NK-92 treated with Interleukin-12 subunit alpha and Interleukin-12 subunit beta, amount 100 ng/mL, for 24 hours (cell line): ENCODE measurements around the gene RAB6D.
"Not testable (repeated sequence)": the region's sequence is repeated elsewhere in the genome, so short reads cannot be mapped to it uniquely, and the experiment has no call there.

Source experiments
- DNase-seq: peaks from one replicate; lab custom pipeline; 2025; lab: John Stamatoyannopoulos, UW

The RAB6D gene

DNA sequence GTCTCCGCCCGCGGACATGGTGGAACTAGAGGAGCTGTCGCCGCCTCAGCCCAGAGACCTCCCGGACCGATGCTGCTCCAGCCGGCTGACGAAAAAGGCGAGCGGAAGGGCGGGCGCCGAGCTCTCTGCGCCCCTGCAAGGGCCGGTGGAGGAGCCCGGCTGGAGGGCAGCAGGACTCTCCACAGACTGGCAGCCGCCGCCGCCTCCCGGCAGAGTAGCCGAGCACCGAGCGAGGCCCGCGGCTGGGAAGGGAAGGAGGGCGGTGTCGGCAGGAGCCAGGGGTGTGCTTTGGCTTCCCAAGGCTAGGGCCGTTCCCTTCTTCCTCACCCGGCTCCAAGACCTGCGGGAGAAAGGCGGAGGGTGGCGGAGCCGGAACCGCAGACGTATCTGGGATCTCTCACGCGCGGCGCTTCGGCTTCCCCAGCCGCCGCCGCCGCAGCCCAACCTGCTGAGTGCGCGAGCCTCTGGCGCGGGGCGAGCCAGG lies at the start of gene RAB6D:
RAB6D (minus strand) TSS at position 466 of the 484 bp plus-strand sequence; CDS start at position 18, 448 bp downstream.
- DNase-seq: not testable (repeated sequence)

DNA sequence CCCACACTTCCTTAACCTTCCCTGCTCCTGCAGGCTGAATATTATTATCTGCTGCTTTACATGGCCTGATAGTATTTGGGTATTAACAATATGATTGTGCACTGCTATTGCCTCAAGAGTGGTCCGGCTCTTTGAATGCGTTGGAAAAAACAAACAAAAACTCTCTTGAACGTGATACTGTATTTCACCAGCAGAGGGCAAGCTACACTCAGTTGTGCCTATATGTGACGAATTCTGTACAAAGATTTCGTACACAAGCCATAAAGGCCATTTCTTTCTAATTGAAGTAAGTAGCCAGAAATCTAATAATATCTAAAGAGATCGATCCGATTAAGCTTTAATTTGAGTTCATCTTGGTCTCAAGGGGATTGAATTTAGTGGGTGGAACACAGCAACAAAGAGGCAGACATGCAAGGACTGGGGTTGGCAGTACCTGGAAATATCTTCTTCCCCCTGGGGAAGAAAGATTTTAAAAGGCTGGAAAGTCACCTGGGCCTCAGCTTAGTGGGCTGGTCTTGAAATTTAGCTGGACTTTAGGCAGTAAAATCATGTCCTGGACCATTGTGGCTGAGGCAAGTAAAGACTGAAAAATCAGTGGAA lies 49.3 kb upstream of the RAB6D start:
- DNase-seq: no peak

DNA sequence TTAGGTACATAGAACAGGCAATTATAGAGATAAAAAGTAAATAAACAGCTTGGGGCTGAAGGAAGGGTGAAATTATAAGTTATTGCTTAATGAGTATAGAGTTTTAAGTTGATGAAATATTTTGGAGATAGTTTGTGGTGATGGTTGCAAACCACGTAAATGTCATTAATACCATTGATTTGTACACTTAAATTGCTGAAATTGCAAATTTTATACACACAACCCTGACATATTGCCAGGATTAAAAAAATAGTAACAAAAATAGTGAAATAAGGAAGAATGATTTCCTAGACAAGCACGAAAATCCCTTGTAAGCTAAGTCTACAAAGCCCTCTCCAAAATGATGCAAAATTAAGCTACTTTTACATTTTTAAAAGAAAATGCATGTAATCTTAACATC lies 46.2 kb upstream of the RAB6D start:
- DNase-seq: no peak

DNA sequence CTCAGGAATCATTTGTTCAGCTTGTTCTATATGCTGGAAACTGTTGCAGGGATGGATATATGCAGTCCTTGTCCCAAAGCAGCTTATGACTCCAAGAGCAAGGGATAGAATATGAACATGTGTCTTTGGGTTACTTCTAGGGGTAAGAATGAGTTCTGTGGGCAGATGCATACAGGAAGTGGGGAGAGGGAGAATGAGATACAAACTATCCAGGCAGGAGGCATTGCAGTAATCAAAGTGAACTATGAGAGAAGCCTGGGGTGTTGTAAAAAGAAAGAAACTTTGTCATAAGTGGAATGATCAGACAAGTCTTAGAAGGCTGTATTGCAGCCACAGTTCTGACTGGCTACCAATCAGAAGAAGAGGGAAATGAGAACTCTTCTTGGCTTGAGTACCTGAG lies 44.8 kb upstream of the RAB6D start:
- no peak for DNase-seq

DNA sequence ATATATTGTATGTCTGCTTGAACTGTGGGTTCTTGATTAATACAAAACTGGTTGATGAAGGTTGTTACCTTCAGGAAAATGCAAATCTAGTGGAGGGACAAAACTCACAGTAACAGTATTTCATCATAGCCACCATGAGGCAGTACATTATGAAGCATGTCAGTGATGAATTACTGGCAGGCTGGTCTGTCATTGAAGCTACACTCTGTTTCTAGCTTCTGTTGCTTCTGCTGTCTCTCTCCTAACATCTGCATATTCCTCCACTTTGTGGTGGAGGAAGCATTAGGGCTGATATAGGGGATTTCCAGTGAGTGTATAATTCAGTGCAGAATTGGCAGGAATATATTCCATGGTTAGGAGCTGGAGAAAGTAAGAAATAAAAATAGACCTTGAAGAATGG lies 44.2 kb upstream of the RAB6D start:
- no peak for DNase-seq

DNA sequence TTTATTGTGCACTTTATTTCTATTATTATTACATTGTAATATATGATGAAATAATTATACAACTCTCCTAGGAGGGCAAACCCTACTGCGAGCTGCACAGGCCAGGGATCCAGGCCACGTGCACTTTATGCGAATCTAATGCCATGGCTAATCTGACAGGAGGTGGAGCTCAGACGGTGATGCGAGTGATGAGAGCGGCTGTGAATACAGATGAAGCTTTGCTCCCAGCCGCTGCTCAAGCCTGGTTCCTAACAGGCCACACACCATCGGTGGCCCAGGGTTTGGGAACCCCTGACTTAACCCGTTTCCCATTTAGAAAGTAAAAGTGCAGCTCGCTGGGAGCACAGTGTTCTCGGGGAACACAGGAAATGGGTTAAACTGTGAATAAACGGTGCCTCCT lies 40.8 kb upstream of the RAB6D start:
- no peak for DNase-seq

DNA sequence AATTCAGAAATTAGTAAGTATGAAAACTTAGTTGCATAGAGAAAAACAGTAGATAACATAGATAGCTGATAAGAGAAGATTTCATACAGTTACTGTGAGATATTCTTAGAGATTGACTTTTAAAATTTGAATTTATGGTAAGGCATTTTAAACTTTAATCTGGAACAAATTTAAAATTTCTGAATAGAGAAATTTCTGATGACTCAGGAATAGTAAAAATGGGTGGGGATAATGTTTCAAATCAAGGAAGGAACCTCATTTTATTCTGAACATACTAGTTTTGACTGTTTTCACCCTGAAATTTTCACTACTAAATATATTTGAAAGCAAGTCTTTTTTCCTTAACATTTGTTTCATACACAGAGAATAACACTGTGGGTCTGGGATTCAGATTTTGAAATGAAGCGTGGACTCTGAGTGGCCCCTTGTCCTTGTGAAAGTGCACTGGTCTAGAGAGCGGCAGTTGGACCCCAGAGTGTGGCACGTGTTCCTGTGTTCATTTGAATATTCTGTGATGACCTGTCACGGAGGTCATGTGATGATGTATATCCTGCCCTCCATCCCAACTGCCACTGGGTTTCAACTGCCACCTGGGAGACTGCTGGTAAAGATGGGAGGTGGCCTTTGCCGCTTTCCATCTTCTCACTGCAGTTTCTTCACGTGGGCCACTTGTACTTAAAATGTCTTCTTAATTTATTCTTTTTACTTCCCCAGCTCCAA lies 38.5 kb upstream of the RAB6D start:
- no peak for DNase-seq

DNA sequence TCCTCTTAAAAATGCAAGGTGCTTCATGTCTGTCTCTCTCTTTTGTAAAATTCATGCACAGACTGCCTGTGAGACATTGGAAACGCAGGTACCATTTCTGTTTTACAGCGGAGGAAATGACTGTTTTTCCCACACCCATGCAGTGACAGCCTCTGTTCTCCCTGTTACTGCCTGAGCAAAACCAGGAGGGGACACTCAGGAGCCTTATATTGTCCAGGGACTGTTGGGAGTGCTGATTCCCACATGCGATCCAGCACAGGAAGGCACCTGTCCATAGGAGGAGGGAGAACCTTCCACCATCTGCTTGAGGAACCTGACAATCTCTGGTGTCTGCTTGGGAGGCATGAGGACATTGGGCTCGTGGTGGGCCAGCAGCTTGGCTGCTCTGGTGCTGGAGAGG lies 36.9 kb upstream of the RAB6D start:
- DNase-seq: no peak

DNA sequence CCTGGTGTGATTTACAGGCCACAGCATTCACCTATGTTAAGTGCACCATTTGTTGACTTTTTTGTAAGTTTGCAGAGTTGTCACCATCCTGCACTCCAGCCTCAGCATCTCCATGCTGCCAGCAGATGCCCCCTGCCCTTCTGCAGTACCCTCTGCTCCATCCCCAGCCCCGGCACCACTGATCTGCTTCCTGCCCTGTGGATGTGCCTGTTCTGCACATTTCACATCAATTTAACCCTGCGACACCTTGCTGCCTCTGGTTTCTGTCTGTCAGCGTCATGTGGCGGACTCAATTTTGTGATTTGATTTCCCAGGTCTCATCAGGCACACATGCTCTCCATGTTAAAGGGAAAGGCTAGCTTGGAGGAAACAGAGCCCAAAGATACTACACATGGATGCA lies 36.5 kb upstream of the RAB6D start:
- DNase-seq: not testable (repeated sequence)

DNA sequence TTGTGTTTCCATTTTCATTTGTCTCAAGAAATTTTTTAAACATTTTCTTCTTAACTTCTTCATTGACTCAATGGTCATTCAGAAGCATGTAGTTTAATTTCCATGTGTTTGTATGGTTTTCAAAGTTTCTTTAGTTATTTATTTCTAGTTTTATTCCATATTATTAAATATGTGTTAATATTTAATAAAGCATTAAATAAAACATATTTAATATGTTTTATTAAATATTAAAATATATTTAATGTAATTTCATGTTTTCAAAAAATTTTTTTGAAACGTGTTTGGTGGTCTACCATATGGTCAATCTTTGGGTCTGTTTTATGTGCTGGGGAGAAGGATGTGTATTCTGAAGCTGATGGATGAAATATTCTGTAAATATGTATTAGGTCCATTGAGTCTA lies 32.2 kb upstream of the RAB6D start:
- DNase-seq: not testable (repeated sequence)

DNA sequence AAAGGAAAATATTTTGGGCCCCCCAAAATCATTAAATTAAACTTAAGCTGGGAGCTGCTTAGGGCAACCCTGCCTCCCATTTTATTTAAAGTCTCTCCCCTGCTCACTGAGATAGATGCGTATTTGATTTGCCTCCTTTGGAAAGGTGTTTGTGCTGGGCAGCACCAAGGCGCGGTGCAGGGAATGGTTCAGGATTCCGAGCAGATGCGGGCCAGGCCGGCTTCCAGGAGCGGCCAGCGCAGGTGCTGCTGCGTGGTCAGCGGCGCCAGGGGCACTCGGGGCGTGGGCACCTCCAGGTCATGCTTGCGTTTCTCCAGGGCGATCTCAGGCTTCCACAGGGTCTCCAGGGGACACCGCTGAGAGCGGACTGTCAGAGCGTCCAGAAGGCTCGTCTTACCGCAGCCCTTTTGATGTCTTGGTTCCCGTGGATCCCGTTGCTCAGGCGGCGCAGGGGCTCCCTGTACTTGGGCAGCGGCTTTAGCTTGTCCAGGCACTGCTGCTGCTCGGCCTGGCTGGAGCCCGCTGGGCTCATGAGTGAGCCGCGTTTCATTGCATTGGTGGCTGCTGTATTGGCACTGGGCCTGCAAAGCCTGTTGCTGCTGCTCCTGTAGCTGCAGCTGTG lies 31.2 kb upstream of the RAB6D start:
- not testable (repeated sequence) for DNase-seq

DNA sequence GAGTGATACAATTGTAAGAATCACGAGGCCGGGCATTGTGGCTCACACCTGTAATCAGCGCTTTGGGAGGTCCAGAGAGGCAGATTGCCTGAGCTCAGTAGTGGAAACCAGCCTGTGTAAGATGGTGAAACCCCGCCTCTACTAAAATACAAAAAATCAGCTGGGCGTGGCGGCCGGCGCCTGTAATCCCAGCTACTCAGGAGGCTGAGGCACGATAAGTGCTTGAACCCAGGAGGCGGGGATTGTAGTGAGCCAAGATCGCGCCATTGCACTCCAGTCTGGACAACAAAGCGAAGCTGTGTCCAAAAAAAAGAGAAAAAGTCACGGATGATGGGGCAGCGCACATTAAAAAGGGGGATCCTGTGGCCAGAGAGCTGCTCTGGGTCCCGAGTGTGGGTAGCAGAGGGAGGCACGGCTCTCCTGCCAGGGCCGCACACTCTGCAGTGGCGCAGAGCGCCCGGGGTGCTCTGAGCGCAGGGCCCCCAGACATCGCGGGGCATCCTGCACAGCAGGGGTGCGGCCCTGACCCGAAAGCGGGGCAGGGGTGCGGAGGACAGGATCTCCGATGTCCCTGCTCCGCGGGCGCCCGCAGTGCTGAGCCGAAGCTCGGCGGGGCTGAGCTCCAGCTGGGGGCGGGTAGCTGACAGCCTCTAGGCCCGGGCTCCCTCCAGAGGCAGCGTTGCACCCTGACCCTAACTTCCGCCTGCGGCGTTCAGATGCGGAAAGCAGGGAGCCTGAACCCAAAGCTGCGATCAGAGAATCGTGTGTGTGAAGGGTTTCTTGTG lies 30.4 kb upstream of the RAB6D start:
- no peak for DNase-seq

DNA sequence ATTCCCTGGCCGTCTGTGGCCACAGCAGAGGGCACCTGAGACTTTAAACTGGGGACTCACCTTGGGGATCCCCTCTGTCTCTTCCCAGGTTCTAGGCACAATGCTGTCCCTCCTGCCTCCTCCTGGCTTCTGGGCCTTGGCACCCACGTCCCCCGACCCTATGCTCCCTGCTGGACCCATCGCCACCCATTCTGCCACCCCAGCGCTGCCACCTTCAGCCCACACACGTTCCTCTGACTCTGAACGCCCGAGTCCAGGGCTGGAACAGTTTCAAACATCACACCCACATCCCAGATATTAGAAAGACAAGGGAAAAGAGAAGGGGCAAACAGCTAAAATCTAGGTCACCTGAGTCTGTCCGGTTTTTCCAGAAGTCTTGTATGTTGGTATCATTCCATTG lies 28.0 kb upstream of the RAB6D start:
- not testable (repeated sequence) for DNase-seq

DNA sequence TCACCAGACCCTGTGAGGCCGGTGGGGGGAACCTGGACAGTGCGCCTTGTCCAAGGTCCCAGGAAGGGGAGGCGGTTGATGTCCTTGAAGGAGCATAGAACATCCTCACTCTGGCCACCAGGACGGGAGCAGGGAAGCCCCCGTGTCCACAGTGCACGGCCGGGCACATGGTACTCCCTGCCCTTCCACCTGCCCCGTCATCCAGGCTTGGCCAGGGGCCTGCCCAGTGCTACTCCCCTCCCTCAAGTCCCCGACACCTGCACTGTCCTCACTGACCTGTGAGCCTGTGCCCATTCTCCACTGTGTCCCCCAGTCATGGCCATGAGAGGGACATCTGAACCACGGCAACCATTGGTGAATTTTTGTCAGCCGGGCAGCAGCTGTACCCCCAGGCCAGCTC lies 27.5 kb upstream of the RAB6D start:
- not testable (repeated sequence) for DNase-seq

DNA sequence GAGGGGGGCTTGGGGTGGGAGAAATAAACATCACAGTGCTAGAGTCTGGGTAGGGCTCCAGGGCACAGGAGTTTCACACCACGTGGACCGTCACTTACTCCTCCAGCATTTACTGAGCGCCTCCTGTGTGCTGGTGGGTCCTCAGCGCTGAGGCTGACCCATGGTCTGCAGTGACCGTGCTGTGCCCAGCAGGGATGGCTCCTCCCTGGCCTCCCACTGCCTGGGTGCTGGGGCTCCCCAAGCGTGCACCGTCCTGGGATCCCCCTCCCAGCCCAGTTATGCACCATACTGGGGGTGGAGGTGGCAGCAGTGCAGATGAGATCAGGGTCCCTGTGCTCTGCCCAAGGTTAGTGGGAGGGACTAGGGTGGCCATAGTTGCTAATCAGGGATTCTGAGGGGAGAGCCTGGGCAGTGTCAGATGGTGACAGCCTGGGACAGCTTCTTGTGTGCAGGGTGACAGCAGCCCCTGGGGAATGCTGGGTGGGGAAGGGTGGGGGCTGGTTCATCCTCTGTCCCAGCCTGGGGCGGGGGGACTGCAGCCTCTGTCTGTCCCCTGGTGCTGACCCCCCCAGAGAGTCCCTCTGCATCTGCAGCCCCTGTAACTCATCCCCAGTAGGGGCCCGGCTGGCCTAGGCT lies 26.6 kb upstream of the RAB6D start:
- not testable (repeated sequence) for DNase-seq

DNA sequence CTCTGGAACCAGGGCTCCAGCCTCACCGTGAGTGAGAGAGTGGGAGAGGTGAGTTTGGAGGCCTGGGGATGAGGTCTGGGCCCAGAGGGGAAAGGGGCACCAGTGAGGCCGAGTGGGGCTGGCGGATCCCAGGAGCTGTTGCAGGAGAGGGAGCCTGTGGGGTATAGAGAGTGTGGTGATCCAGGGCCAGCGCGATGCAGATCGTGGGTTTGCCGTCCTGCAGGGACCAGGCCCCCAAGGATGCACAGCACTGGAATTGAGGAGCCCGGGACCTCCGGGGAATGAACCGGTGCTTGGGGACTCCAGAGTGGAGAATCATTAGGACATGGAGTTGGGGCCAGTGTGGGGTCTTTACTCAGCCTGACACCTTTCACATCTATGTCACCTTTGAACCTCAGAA lies 25.7 kb upstream of the RAB6D start:
- no peak for DNase-seq

DNA sequence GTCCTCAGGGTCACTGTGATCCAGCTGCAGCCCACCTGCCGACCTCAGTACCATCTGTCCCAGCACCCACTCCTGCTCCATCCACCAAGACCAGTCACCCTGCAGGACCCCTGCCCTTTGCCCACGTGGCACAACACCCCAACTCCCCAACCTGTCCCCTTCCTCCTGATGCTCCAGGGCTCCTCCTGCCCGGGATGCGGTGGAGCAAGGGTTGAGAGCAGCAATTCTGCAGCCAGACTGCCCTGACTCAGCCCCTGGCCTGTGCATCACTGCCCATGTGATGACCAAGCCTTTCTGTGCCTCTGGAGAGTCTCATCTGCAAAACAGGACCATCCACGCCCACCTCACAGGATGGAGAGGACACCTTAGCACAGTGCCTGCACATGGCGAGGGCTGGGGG lies 24.9 kb upstream of the RAB6D start:
- DNase-seq: not testable (repeated sequence)

DNA sequence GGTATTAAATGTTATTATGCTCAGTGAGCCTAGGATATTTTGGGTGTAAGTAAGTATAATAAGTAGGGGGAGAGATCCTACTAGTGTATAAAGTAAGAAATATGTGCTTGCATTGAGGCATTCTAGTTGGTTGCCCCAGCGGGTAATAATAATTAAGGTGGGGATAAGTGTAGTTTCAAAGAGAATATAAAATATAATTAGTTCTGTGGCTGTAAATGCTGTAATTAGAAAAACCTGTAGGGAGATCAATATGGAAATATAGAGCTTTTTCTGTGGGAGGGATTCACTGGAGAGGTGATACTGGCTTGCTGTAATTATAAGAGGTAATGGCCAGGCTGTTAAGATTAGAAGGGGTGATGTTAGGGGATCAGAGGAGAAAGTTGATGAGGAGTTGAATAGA lies 9.1 kb upstream of the RAB6D start:
- not testable (repeated sequence) for DNase-seq

DNA sequence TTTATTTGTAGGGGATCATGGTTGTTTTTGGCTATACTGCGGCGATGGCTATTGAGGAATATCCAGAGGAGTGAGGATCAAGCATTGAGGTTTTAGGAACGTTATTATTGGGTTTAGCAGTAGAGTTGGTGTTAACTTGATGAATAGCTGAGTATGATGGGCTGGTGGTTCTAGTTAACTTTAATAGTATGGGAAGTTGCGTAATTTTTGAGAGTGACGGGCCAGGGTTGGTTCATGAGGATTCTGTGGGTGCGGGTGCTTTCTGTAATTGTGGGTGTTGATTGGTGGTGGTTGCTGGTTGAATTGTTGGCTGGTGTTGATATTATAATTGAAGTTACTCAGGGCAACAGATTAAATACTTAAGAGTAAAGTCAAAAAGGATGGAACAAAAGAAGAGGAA lies 6.0 kb upstream of the RAB6D start:
- DNase-seq: no peak

DNA sequence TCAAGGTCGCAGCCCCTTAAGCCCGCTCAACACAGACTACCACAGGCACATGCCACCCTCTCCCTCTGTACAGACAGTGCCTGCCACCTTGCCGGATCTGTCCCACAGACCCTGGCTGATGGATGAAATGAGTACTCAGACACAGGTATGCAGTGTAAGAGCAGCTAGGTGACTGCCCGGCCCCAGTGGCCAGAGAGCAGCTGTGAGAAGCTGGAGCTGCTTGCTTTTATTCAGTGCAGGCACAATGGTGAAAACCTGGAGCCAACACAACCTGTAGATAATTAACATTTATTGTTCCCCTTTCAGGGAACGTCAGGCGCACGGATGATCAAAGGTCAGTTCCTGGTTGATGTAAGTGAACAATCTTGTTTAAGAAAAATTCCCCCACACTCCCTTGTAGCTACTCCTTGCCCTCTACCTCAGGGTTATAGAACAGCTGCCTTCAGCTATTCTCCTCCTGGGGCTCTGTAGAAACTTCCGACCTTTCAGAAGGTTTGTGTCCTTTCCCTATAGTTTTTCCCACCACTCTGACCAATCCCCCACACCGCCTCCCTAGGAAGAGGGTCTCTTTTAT lies 4.6 kb upstream of the RAB6D start:
- not testable (repeated sequence) for DNase-seq

DNA sequence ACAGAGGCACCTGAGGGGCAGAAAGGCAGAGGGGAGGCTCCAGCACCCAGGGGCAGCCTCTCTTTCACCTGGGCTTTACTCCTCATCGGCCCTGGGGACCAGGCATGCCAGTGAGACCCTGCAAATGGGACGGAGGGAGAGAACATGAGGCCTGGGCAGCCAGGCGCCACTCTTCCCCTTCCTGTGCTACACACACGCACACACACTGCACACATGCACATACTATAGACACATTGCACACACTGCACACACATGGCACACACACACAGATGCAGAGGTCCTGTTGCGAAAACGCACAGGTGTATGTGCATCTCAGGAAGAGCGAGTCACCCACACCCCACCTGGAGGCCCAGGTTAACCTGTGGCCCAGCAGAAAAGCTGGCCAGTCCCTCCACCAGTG lies 3.4 kb upstream of the RAB6D start:
- DNase-seq: no peak

DNA sequence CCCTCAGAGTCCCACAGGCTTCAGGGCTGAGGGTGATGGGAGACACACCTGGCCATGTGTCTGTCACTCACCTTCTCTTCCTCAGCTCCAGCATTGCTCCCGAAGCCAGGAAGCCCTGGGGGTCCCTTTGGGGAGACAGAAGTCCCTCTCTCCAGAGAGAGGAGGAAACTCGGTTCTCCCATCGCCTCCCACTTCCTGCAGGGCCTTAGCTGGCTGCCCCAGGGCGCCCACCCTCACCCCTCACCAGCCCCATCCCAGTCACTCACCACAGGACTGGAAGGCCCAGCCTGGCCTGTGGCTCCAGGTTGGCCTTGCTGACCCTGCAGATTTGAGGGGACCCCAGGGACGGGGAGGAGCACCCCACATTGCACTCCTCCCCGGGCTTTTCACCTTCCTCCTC lies 2.7 kb upstream of the RAB6D start:
- no peak for DNase-seq
